ENCODE data around the gene MAP2K1. TPM values are rescaled to one million over a fixed set of nuclear protein-coding genes. Genes with fewer than 3 reads are reported as not detected.

Gene MAP2K1
- polyA plus RNA-seq, 1 of the 3 experiments (the other 2 are of a cell fraction): 21.8 TPM

DNA sequence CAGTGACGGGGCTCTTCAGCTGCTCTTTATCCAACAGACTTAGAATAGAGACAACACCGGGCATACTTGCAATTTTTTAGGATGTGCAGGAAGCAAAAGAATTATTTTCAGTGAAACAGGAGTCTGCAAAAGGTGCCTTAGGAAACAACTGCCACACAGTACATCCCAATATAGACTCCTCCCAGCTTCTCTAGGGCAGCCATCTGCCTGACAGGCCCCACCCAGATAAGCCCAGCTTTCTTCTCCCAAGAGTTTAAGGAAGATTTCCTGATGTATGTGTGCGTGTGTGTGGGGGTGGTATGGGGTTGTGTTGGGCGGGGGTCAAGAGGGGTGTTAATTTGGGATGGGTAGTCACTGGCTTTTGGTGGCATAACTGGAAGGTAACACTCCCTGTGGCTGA lies 21.5 kb downstream of the MAP2K1 start:
- no peak overlapping the region for H3K4me2 ChIP-seq
- peaks cover 96% of the 10 kb centered on the region for H3K79me2 ChIP-seq (ENCODE audit: insufficient read depth)
- no peaks in the 10 kb centered on the region for H3K27me3 ChIP-seq (ENCODE audit: insufficient read depth)
- H3K9me2 ChIP-seq: no peaks in the 10 kb centered on the region
- H3K9ac ChIP-seq: no peak overlapping the region
- POLR2A ChIA-PET: no interaction called here
- H4K20me1 ChIP-seq (ENCODE audit: insufficient read depth): peaks cover 8% of the 10 kb centered on the region; the same call in 1 of the 2 replicates
- 98% methylated on average over 4 of the region's 4 CpGs for WGBS (ENCODE audit: low lambda C conversion rate)
- TF ChIP-seq NRF1 (IDR thresholded peaks at IDR 0.05; ENCODE audit: low read depth, low read length): no peak
- TF ChIP-seq, protein P1, sequence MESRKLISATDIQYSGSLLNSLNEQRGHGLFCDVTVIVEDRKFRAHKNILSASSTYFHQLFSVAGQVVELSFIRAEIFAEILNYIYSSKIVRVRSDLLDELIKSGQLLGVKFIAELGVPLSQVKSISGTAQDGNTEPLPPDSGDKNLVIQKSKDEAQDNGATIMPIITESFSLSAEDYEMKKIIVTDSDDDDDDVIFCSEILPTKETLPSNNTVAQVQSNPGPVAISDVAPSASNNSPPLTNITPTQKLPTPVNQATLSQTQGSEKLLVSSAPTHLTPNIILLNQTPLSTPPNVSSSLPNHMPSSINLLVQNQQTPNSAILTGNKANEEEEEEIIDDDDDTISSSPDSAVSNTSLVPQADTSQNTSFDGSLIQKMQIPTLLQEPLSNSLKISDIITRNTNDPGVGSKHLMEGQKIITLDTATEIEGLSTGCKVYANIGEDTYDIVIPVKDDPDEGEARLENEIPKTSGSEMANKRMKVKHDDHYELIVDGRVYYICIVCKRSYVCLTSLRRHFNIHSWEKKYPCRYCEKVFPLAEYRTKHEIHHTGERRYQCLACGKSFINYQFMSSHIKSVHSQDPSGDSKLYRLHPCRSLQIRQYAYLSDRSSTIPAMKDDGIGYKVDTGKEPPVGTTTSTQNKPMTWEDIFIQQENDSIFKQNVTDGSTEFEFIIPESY (IDR thresholded peaks at IDR 0.05; ENCODE audit: borderline replicate concordance, low read depth): no peak
- TF ChIP-seq GABPA (IDR thresholded peaks at IDR 0.05; ENCODE audit: low read depth): no peak
- no peak for TF ChIP-seq EZH2phosphoT487 (IDR thresholded peaks at IDR 0.05; ENCODE audit: borderline replicate concordance, low read depth)
- TF ChIP-seq TAF1 (IDR thresholded peaks at IDR 0.05; ENCODE audit: borderline replicate concordance, low read depth, low read length): no peak
- TF ChIP-seq RFX5 (IDR thresholded peaks at IDR 0.05; ENCODE audit: low read length): no peak
- TF ChIP-seq MXI1 (IDR thresholded peaks at IDR 0.05; ENCODE audit: low read depth, low read length): no peak
- TF ChIP-seq EP300 (IDR thresholded peaks at IDR 0.05; ENCODE audit: borderline replicate concordance in 1 of 2, low read depth in 1 of 2, low read length in 1 of 2): no peak
- TF ChIP-seq FOXJ3 (CRISPR knock-in tag; IDR thresholded peaks at IDR 0.05): no peak
- no peak for TF ChIP-seq RXRA (IDR thresholded peaks at IDR 0.05; ENCODE audit: borderline replicate concordance, low read depth)
- TF ChIP-seq YY1 (IDR thresholded peaks at IDR 0.05; ENCODE audit: low read depth): no peak
- no peak for TF ChIP-seq SMC3 (IDR thresholded peaks at IDR 0.05; ENCODE audit: low read depth, low read length)
- TF ChIP-seq MAX (IDR thresholded peaks at IDR 0.05; ENCODE audit: low read depth): no peak
- no peak for TF ChIP-seq TCF12 (IDR thresholded peaks at IDR 0.05)
- no peak for TF ChIP-seq JUND (IDR thresholded peaks at IDR 0.05)
- no peak for TF ChIP-seq GATA2 (CRISPR knock-in tag; IDR thresholded peaks at IDR 0.05)
- no peak for TF ChIP-seq RCOR1 (IDR thresholded peaks at IDR 0.05; ENCODE audit: low read length)
- TF ChIP-seq SIN3A (IDR thresholded peaks at IDR 0.05; ENCODE audit: borderline replicate concordance, low read depth, low read length): no peak
- no peak for TF ChIP-seq CHD2 (IDR thresholded peaks at IDR 0.05; ENCODE audit: low read length, partially characterized antibody)
- no peak overlapping the region for H2AFZ ChIP-seq (ENCODE audit: low read depth)
- no peak overlapping the region for H3K27ac ChIP-seq (ENCODE audit: low read depth in 2 of 2, low read length in 1 of 2)
- peaks cover 0 to 17% of the 10 kb centered on the region in 2 experiments; a peak in 3 of 4 replicates for H3K4me1 ChIP-seq (ENCODE audit: control insufficient read depth in 1 of 2, insufficient read depth in 2 of 2, low read depth in 1 of 2, low read length in 1 of 2)
- CTCF ChIA-PET: interaction anchor here (1.1 kb wide), 1 partner anchor 90 kb away, joined by 3 read pairs; no protein-coding TSS in a partner anchor
- no peak for DNase-seq
- no peaks in the 10 kb centered on the region for H3F3A ChIP-seq (replicated peaks; ENCODE audit: insufficient read depth)
- H3K9me3 ChIP-seq: no peaks in the 10 kb centered on the region
- no peaks in the 10 kb centered on the region for H3K36me3 ChIP-seq (replicated peaks in 1 of 2; ENCODE audit: control insufficient read depth in 1 of 2, insufficient read depth in 2 of 2, low read length in 1 of 2)
- no peak overlapping the region for H3K4me3 ChIP-seq (ENCODE audit: low read depth in 2 of 2, low read length in 1 of 2)

Measured in SK-N-SH (cell line).